NCI-H345 treated with DMSO at 0.1 percent for 48 hours (cell line): Measurements from ENCODE around the gene C6orf62.
"Not testable (repeated sequence)": the region's sequence is repeated elsewhere in the genome, so short reads cannot be mapped to it uniquely, and the experiment has no call there.

Source experiments
- DNase-seq: peaks from one replicate; lab custom pipeline; 2025; ENCODE audit not compliant: unreplicated experiment; lab: John Stamatoyannopoulos, UW

Gene C6orf62

GRCh38 chr6:24719125-24719971 lies at the start of gene C6orf62:
TSS of gene C6orf62 (minus strand) at chr6:24719154. CDS start at chr6:24718668, 486 bp downstream.
- no peak for DNase-seq

- DNase-seq: no peak
Measured at GRCh38 chr6:24768361-24768760, 49.4 kb upstream of the C6orf62 start.

DNA sequence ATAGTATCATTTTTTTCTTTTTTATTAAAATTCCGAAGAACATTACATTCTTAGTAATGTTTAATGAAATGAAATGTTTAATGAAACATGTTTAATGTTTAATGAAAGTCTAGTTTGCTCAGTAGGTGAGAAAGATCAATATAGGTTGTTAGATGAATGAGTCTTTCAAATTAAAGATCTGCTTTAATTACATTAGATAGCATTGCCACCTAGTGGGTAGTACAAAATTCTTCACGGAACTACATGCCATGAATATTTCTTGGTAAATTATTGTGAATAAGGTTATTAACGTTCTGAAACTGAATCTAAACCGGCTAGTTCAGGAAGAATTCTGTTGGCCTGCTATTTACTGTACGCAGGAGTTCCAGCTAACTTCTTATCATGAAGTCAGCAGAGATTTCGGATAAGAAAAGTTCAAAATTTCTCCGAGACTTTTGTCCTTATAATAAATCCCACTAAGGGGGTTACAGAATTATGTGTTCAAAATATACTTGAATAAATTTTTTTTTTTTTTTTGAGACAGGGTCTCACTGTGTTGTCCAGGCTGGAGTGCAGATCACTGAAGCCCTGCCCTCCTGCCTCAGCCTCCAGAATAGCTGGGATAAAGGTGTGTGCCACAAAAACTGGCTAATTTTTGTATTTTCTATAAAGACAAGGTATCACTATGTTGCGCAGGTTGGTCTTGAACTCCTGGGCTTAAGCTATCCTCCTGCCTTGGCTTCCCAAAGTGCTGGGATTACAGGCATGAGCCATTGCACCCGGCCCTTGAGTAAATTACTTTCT lies 47.9 kb upstream of the C6orf62 start:
- DNase-seq: peak; percentile 14

DNA sequence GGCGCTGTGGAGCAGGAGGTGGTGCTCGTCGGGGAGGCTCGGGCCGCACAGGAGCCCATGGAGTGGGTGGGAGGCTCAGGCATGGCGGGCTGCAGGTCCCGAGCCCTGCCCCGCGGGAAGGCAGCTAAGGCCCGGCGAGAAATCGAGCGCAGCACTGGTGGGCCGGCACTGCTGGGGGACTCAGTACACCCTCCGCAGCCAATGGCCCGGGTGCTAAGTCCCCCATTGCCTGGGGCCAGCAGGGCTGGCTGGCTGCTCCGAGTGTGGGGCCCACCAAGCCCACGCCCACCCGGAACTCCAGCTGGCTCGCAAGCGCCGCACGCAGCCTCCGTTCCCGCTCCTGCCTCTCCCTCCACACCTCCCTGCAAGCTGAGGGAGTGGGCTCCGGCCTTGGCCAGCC lies 47.0 kb upstream of the C6orf62 start:
- DNase-seq: not testable (repeated sequence)

GRCh38 chr6:24764833-24765828 lies 46.2 kb upstream of the C6orf62 start:
- DNase-seq: not testable (repeated sequence)

- DNase-seq: peak; percentile 28
Measured at GRCh38 chr6:24763578-24763977, 44.6 kb upstream of the C6orf62 start.

DNA sequence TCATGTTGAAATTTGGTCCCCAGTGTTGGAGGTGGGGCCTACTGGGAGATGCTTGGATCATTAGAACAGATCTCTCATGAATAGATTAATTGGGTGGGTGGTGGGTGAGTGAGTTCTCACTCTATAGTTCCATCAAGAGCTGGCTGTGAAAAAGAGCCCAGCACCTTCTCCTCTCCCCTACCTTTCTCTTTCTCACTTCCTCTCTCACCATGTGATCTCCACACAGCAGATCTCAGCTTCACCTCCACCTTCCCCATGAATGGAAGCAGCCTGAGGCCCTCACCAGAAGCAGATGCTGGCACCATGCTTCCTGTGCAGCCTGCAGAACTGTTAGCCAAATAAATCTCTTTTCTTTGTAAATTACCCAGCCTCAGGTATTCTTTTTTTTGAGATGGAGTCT lies 42.9 kb upstream of the C6orf62 start:
- no peak for DNase-seq

- no peak for DNase-seq
Measured at GRCh38 chr6:24761193-24761835, 42.4 kb upstream of the C6orf62 start.

GRCh38 chr6:24760210-24760609 lies 41.3 kb upstream of the C6orf62 start:
- no peak for DNase-seq

GRCh38 chr6:24759718-24760117 lies 40.8 kb upstream of the C6orf62 start:
- no peak for DNase-seq

DNA sequence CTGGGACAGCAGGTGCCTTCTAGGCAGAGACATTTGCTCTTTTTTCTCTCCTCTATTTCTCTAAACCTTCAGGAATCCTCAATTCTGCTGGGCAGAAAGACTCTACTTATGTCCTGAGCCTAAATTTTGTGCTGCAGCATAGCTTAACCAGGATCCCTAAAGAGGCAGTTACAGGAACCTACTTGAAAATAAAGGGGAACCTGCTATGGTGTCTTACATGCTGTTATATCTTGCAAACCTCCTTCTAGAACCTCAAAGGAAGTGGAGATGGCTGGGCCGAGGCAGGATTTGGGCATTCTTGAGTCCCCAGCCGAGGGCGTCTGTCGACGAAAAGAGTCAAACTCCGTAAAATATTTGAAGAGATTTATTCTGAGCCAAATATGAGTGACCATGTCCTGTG lies 38.7 kb upstream of the C6orf62 start:
- DNase-seq: no peak

DNA sequence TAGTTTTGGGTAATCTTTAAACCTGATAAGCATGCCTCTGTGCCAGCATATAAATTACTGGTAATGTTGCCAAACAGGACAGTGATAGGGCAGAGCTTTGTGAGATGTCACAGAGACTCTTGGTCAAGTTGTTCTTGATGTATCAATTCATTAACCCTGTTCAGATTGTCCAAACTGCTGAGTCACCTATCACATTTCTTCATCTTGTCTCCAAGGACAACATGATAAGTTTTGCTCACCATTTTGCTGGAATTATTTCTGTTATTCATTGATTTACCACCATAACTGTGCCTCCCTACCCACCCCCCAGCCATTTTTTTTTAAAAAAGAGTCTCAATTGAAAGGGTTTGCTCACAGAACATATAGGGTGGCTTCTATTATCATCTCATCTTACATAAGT lies 36.3 kb upstream of the C6orf62 start:
- DNase-seq: no peak

GRCh38 chr6:24754378-24754777 lies 35.4 kb upstream of the C6orf62 start:
- DNase-seq: not testable (repeated sequence)

GRCh38 chr6:24753545-24753944 lies 34.6 kb upstream of the C6orf62 start:
- DNase-seq: no peak

- DNase-seq: no peak
Measured at GRCh38 chr6:24752917-24753492, 34.1 kb upstream of the C6orf62 start.

GRCh38 chr6:24752503-24752902 lies 33.5 kb upstream of the C6orf62 start:
- DNase-seq: no peak

DNA sequence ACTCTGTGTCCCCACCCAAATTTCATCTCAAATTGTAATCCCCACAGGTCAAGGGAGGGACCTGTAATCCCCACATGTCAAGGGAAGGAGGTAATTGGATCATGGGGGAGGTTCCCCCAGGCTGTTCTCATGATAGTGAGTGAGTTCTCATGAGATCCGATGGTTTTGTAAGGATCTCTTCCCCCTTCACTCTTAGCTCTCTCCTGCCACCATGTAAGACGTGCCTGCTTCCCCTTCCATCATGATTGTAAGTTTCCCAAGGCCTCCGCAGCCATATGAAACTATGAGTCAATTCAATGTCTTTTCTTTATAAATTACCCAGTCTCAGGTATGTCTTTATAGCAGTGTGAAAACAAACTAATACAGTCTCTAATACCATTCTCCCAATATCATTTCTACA lies 31.9 kb upstream of the C6orf62 start:
- DNase-seq: not testable (repeated sequence)

DNA sequence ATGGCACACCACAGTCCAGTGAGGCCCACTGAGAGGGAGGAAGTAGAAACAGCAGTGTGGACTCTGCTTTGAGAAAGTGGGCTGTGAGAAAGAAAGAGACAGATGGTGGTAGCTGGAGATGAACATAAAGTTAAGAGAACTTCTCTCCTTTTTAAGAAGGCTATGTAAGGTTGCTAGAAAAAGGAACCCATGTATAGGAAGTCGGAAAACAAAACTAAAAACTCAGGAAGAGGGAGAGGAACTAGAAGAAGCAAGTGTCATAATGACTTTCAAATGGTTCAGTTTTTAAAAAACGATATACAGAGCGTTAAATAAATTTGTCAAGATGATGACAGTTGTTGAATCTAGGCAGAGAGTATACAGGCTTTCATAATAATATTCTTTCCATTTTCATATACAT lies 30.3 kb upstream of the C6orf62 start:
- DNase-seq: no peak

- DNase-seq: no peak
Measured at GRCh38 chr6:24744911-24745310, 26.0 kb upstream of the C6orf62 start.

DNA sequence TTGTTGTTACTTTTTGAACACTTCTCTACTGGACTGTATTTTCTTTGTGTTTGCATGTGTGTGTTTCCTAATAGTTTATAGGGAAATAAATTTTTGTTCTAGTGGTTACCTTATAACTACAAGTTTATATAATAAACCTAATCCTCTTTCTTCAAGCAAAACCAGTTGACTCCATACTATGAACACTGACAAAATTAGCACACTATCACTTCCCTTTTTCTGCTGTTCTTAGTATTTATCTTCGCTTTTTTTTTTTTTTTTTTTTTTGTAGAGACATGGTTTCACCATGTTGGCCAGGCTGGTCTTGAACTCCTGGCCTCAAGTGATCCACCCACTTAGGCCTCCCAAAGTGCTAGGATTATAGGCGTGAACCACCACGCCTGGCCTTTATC lies 25.0 kb upstream of the C6orf62 start:
- no peak for DNase-seq
